Activated gamma-delta T cell treated with Interleukin-2 at 50 U/mL for 16 hours (primary cell): ENCODE results near the gene MYBL2.

Experiments
- DNase-seq: peaks from one replicate; pipeline ENCODE4 v3.0.0-alpha.2; 2020

MYBL2 gene

GRCh38 chr20:43724383-43724782 is 57.5 kb downstream of the MYBL2 start:
- no peak for DNase-seq

DNA sequence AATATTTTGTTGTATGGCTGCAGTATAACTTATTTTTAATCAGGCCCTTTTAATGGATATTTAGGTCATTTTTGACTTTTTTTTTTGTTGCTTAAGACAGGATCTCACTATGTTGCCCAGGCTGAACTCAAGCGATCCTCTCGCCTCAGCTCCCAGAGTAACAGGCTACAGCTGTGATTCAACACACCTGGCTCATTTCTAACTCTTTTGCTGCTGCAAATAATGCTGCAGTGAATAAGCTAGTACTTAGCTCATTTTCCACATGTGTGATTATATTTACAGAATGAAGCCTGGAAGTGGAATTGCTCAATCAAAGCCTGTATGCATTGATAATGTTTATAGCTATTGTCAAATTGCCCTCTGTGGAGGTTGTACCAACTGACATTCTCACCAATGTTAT is 58.8 kb downstream of the MYBL2 start:
- DNase-seq: no peak

GRCh38 chr20:43726333-43726732 is 59.4 kb downstream of the MYBL2 start:
- DNase-seq: no peak

- DNase-seq: no peak
Observed at GRCh38 chr20:43726811-43727338, 60.0 kb downstream of the MYBL2 start, which contains the start of gene GTSF1L. Gene GTSF1L, minus strand, starts transcription at chr20:43727002. Its CDS starts 308 bp downstream, at chr20:43726694.

- peak; percentile 15 for DNase-seq
Observed at GRCh38 chr20:43727980-43728590, 61.2 kb downstream of the MYBL2 start.

DNA sequence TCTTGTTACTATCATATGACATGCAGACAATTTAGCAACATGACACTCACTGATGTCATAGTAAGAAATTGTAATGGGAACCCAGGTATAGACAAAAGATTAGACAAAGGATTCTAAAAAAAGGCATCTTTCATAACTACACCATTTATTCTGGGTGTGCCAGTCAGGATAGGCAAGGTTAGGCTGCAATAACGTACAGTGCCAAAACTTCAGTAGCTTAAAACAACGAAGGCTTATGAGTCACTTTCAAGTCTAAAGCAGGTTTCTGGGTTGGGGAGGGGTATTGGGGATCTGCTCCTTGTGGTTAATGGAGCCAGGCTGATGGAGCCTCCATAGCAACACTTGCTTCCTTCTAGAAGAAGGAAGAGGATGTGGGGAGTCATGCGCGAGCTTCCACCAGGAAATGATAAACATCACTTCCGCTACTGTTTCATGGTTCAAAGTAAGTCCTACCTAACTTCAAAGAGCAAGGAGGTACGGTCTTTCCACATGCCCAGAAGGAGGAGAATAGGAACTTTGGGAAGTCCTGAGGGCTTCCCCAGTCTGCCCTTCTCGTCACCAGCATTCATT is 61.9 kb downstream of the MYBL2 start:
- DNase-seq: no peak

DNA sequence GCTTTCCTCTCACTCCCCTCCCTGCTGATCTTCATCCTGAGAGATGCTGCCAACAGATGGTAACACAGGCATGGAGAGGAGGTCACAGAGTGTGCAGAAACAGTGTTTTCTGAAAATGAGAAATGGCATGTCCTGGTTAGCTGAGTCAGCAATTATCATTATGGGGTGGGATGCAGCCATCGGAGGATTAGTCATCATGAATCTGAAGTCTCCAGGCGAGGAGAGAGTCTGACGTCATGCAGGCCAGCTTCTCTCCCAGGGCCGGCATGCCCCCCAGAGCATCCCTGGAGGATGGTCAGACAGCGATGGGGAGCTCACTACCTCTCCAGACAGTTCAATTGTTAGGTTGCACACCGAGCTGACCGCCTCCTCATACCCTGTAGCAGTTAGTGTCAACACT is 64.6 kb downstream of the MYBL2 start:
- no peak for DNase-seq

DNA sequence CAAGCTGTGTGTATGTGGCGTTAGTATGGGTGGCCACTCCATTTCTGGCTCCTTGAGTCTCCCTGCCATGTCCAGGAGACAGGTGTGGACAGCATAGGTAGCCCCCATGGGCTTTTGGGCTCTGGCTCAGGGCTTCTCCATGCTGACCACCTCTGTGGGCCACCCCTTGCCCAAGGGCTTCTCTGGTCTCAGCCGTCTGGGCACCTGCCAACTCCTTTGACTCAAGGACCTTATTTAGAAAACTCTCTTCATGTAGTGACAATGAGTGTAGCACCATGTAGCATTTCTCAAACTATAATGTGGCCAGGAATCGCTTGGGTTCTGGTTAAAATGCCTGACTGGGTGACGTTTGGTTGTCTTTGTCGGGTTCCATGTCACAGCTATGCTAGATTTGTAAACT is 65.0 kb downstream of the MYBL2 start:
- no peak for DNase-seq

- no peak for DNase-seq
Observed at GRCh38 chr20:43736588-43737158, 69.8 kb downstream of the MYBL2 start.

DNA sequence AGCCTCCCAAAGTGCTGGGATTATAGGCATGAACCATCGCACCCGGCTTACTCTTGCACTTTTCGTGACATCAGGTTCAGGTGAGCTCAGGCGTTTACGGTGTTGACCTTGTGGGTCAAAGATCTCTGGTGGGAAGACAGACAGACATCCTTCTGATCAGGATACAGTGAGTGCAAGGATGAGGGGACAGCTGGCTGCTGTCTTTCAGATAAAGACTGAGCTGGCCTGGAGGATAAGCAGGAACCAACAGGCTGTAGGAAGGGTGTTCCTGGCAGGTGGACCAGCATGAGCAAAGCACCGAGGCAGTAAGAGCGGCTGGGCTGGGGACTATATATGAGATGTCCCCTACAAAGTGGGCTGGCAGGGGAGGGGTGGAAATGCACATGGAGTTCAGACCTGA is 71.0 kb downstream of the MYBL2 start:
- no peak for DNase-seq

DNA sequence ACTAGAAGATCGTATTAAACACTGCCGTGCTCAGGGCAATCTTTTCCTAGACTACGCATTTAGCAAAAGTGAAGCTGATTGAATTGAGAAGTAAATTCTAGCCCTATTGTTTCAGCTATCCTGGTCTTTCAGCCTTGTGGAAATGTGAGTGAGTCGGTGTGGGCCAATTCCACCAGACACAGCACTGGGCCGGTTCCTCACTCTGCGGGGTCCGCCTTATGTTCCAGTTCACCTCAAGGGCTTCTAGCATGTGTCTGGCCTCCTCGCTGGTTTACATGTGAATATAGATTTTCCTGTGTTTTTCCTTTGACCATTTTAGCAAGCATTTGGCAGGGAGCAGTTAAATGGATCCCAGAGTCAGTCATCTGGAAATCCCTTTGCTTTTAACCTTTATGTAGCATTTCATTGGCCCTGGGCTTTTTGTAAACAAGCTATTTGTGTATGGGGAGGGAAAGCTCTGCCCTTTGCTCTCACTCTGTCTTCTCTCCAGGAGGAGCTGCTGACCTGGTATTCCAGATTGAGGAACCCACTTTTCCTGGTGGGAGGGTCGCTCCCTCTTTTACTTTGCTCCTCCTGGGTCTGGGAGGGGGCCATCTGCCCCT is 72.3 kb downstream of the MYBL2 start:
- no peak for DNase-seq

GRCh38 chr20:43740642-43741041 is 73.7 kb downstream of the MYBL2 start:
- no peak for DNase-seq

GRCh38 chr20:43744151-43744611 is 77.3 kb downstream of the MYBL2 start:
- DNase-seq: no peak

DNA sequence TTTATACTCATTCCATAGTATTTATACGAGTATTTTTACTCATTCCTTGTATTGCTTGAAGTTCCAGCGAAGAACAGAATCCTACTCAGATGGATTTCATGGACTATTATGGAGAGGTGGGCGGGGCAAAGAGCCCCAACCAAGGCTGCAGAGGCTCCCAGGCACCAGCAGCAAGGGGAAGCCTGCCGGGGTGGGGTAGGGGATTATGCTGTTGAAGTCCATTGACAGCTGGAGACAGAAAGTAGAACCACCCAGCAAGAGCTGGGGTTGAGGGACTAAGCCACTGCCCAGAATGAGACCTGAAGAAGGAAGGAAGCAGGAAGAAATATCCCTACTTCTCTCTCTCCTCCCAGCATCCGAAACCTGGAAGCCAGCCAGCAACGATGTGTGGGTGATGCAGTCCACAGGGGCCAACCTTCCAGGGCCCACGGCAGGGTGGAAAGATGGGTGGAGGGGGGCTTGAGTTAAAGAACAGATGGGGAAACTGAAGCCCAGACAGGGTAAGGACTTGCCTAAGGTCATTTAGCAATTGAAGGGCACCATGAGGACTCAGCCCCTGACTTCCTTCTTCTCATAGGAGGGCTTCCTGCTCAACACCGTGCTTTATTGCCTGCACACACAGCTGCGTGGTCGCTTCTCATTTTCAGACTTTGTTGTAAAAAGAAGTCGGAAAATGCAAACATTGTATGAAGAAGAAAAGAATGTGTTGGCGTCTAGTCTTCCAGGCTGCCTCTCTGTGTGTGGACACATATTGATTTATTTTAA is 78.2 kb downstream of the MYBL2 start:
- DNase-seq: no peak

- DNase-seq: no peak
Observed at GRCh38 chr20:43746344-43747137, 79.6 kb downstream of the MYBL2 start.

DNA sequence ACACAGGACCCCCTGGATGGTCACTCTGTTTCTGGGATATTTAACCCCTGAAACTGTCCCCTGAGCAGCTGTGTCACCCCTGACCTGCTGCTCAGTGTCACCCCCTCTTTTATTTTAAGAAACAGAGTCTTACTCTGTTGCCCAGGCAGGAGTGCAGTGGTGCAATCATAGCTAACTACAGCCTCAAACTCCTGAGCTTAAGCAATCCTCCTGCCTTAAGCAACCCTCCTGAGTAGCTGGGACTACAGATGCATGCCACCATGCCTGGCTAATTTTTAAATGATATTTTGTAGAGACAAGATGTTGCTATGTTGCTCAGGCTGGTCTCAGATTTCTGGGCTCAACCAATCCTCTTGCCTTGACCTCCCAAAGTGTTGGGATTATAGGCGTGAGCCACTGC is 81.4 kb downstream of the MYBL2 start:
- no peak for DNase-seq

DNA sequence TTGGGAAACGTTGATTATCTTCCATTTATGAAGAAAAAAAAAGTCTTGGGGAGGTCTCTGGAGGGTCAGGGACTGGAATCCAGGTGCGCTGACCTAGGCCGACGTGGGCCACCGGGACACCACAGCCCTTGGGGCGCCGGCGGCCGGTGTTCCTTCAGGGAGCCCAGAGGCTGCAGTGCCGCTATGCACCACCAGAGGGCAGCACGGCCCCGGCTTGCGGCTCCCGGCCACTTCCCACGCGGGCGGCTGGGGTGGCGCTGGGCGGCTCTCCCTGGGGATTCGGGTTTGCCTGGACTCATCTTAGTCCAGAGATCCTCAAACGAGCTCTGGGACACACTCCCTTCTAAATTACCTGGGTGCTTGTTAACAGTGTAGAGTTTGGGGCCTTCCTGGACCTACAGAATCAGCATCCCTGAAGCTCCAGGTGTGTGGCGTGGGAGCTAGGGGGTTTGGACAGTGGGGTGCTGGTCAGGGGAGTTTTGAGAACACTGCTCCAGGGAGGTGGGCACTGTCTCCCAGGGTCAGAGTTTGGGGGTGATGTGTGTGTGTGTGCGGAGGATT is 82.9 kb downstream of the MYBL2 start:
- peak; percentile 80 for DNase-seq

DNA sequence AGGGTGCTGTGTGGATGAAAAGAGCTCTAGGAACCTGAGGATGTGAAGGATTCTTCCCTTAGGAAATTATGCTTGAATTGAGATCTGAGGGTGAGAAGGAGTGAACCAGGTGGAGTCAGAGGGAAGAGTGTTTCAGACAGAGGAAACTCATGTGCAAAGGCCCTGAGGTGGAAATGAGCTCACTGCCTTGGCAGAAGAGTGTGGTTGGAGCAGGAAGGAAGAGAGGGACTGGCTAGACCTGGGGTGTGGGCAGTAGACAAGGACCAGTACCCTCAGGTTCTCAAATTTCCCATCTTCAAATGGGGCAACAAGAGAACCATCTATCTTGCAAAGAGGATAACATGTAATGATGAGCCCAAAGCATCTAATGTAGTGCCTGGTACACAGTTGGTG is 83.9 kb downstream of the MYBL2 start:
- DNase-seq: no peak

DNA sequence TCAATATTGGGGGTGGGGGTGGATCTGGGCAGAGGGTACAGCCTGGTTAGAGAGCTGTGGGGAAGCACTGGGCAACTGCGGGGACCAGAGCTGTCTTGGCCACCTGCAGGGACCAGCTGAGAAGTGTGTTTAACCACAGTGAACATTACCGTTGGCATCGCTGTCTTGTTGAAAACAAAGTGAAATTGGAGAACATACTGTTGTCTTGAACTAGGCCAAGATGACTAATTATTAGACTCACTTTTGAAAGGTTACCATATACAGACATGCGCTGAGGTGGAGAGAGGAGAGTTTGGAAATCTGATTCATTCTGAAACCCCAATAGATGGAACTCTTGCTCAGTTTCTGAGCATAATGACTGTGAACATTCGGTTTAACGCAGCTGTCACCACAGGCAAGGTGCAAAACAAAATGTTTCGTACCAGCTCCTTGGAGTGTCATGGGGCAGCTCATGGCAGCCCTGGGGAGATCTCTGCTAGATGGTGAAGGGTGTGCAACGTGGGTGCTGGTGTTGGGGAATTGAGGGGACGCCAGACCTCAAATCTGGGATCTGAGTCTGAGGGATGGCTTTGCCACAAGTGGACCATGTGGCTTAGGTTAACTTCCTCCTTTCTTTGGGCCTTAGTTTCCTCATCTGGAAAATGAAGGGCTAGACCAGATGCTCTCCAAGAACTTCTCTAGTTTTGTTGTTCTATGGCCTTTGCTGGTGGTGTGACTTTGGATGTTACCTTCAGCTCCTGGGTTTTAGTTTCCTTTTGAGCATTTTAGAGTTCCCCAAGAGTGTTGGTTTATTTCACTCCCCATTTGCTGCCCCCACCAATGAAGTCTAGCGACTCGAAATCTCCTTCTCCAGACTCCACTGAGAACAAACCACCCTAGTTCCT is 84.5 kb downstream of the MYBL2 start:
- no peak for DNase-seq

- no peak for DNase-seq
Observed at GRCh38 chr20:43752051-43752360, 85.1 kb downstream of the MYBL2 start.
